Heart right ventricle (tissue), 16 donors: ENCODE measurements around the gene ALPK1. TPM values are rescaled to one million over a fixed set of nuclear protein-coding genes. Genes with fewer than 3 reads are reported as not detected.

Experiments
- ATAC-seq, 8 donors: fragments of 200-7000 bp; cut with Tn5 transposase; one replicate each; pipeline ENCODE4 v1.9.1; 2020; ENCODE audit warnings: mild to moderate bottlenecking in 8 of 8, moderate library complexity in 8 of 8, moderate number of reproducible peaks in 1 of 8
- DNase-seq, 2 donors: peaks; one replicate each; pipeline ENCODE4 v3.0.0-alpha.2; 2020
- H3K27ac ChIP-seq, 10 donors: fragments of 200-600 bp; sonication (generic) in 2 of 10; one replicate each; pipeline versions ENCODE4 v1.5.0 to v1.8.0; 2020 to 2022; ENCODE audit warnings: mild to moderate bottlenecking in 3 of 10
- H3K27me3 ChIP-seq, 7 donors: fragments of 200-600 bp; one replicate each; pipeline ENCODE4 v1.8.0; 2021 to 2022; ENCODE audit warnings: mild to moderate bottlenecking in 2 of 7
- H3K36me3 ChIP-seq, 9 donors: fragments of 200-600 bp; sonication (generic) in 1 of 9; one replicate each; pipeline versions ENCODE4 v1.5.0 to v1.8.0; 2020 to 2022; ENCODE audit warnings: mild to moderate bottlenecking in 2 of 9
- H3K4me1 ChIP-seq, 9 donors: fragments of 200-600 bp; sonication (generic) in 1 of 9; one replicate each; pipeline versions ENCODE4 v1.5.0 to v1.8.0; 2020 to 2022; ENCODE audit warnings: mild to moderate bottlenecking in 4 of 9
- H3K4me3 ChIP-seq, 10 donors: fragments of 200-600 bp; sonication (generic) in 2 of 10; one replicate each; pipeline versions ENCODE4 v1.5.0 to v1.8.0; 2020 to 2022; ENCODE audit warnings: mild to moderate bottlenecking in 7 of 10, moderate library complexity in 2 of 10
- H3K9me3 ChIP-seq, 11 donors: fragments of 200-600 bp in 10 of 11; sonication (generic) in 2 of 11; one replicate each; pipeline versions ENCODE4 v1.5.0 to v1.8.0; 2013 to 2022; ENCODE audit warnings: mild to moderate bottlenecking in 2 of 11, control low read depth in 1 of 11, moderate library complexity in 1 of 11
- CTCF ChIP-seq, 9 donors: fragments of 200-600 bp; sonication (generic) in 2 of 9; IDR thresholded peaks; one replicate each; pipeline versions ENCODE4 v1.5.0 to v1.8.0; 2021 to 2022; ENCODE audit warnings: antibody characterized with exemption in 9 of 9, mild to moderate bottlenecking in 5 of 9, moderate library complexity in 1 of 9
- WGBS, 2 donors: extraction: QIAGEN DNeasy Blood & Tissue Kit; methylation state at CpG; one replicate each; pipeline ENCODE4 v1.1.7; 2013; ENCODE audit warnings: inconsistent platforms in 1 of 2; 5-methylcytosine and 5-hydroxymethylcytosine counted together
- intact Hi-C, 10 donors: fragments of 100-400 bp; cut with DNase I; formaldehyde crosslinking; loops; one replicate each; pipeline versions ENCODE4 v1.11.1 to v1.14.2; 2022
- polyA plus RNA-seq, 2 donors: library from polyadenylated mRNA; stranded (reverse); fragments of 200-250 nt; gene quantifications; one replicate each; pipeline ENCODE4 v1.2.3, GENCODE V29; 2013
- total RNA-seq, 10 donors: library from RNA; stranded (reverse); fragmentation: NEBNext Ultra II Directional in 3 of 10; extraction: Animal tissue kit (Norgen Biotek cat#: 25700) in 3 of 10; gene quantifications; one replicate each; pipeline versions ENCODE4 v1.2.1 to v1.2.4, GENCODE V29; 2021 to 2023
- donor health status: Arrhythmogenic right ventricular cardiomyopathy.
- donor health status: ischemic (EF 13 %, LVEDD 7.1; RV severe dilation, severe dysfunction).
- donor health status: healthy with polysubstance abuse.
- donor health status: DM: no; HTN: yes; CAD: no.
- donor health status: DM: no; HTN: no; CAD: no.
- donor health status: ischemic (EF 25% LVEDD 6.9; RV normal size, moderate dysfunction).
- donor health status: ischemic (EF 25% LVEDD 5.7; RV mildly dilated, moderate dysfunction).
- donor health status: healthy.
- donor health status: DM: yes; HTN: yes; CAD: no.
- donor health status: Ischemic cardiomyopathy.
- donor health status: ischemic (EF 35%, LVEDD 5.7; RV mildly dilated, moderate dysfunction).
- donor health status: nonischemic (EF 11% LVEDD 7.7; RV severe dilation, severe dysfunction).
- donor health status: DM: yes; HTN: yes; CAD: no.
- donor health status: PGD.
- donor health status: ischemic (EF 29% LVEDD 5.4; RV normal size, mild dysfunction).
- donor health status: nonischemic (EF 23%, LVEDD 6.1; RV moderate dilation, normal function).

ALPK1 gene
- total and polyA plus RNA-seq, 12 donors, result 1.1 to 11.0 (median 4.4) TPM

GRCh38 chr4:112377594-112378242, 80.5 kb downstream of the ALPK1 start:
- no peak overlapping the region for H3K27ac ChIP-seq
- no peak for ATAC-seq
- H3K36me3 ChIP-seq, result peaks cover 0 to 47% (median 4%) of the 10 kb centered on the region in 9 donors
- H3K9me3 ChIP-seq, result peaks cover 0 to 12% (median 0%) of the 10 kb centered on the region in 11 donors
- 88 to 91% methylated on average over 13 of the region's 13 CpGs for WGBS, 2 donors
- H3K4me3 ChIP-seq, result no peak overlapping the region
- no peak for TF ChIP-seq CTCF (IDR thresholded peaks at IDR 0.05)
- intact Hi-C loops, result no loop called here
- H3K27me3 ChIP-seq, result peaks cover 0 to 3% (median 0%) of the 10 kb centered on the region in 7 donors
- peaks cover 0 to 5% (median 0%) of the 10 kb centered on the region in 9 donors for H3K4me1 ChIP-seq
- DNase-seq, result no peak

GRCh38 chr4:112378243-112378620, 81.1 kb downstream of the ALPK1 start:
- Histone ChIP-seq H3K4me1 (peaks cover 0 to 5% (median 0%) of the 10 kb centered on the region in 9 donors), H3K36me3 (peaks cover 0 to 52% (median 4%) of the 10 kb centered on the region in 9 donors), H3K9me3 (peaks cover 0 to 12% (median 0%) of the 10 kb centered on the region in 11 donors), H3K27ac (no peak overlapping the region), H3K27me3 (peaks cover 0 to 3% (median 0%) of the 10 kb centered on the region in 7 donors), H3K4me3 (no peak overlapping the region)
- 79 to 97% methylated on average over 3 of the region's 3 CpGs for WGBS, 2 donors
- intact Hi-C loops, result no loop called here
- no peak for ATAC-seq
- DNase-seq, result no peak
- no peak for TF ChIP-seq CTCF (IDR thresholded peaks at IDR 0.05)

- Histone ChIP-seq H3K36me3 (peaks cover 0 to 58% (median 4%) of the 10 kb centered on the region in 9 donors), H3K4me3 (no peak overlapping the region), H3K4me1 (peaks cover 0 to 5% (median 0%) of the 10 kb centered on the region in 9 donors), H3K27ac (no peak overlapping the region), H3K27me3 (peaks cover 0 to 3% (median 0%) of the 10 kb centered on the region in 7 donors), H3K9me3 (peaks cover 0 to 12% (median 0%) of the 10 kb centered on the region in 11 donors)
- WGBS, 2 donors, result 63 to 74% methylated on average over 3 of the region's 3 CpGs
- DNase-seq, result no peak
- no peak for ATAC-seq
- intact Hi-C loops, result no loop called here
- TF ChIP-seq CTCF (IDR thresholded peaks at IDR 0.05), result no peak
These were observed 81.7 kb downstream of the ALPK1 start for GRCh38 chr4:112378858-112379257.

GRCh38 chr4:112379306-112379705, 82.1 kb downstream of the ALPK1 start:
- TF ChIP-seq CTCF (IDR thresholded peaks at IDR 0.05), result no peak
- H3K9me3 ChIP-seq, result peaks cover 0 to 8% (median 0%) of the 10 kb centered on the region in 11 donors
- no peak overlapping the region for H3K27ac ChIP-seq
- WGBS, 2 donors, result 33 to 49% methylated on average over 26 of the region's 26 CpGs
- H3K4me1 ChIP-seq, result peaks cover 0 to 5% (median 0%) of the 10 kb centered on the region in 9 donors
- ATAC-seq (peak in 1 of 8 donors; percentile 16), DNase-seq (peak in 1 of 2 donors; percentile 12)
- intact Hi-C loops, result no loop called here
- peak overlapping the region in 1 of 10 donors; percentile 8 for H3K4me3 ChIP-seq
- peaks cover 0 to 3% (median 0%) of the 10 kb centered on the region in 7 donors for H3K27me3 ChIP-seq
- peaks cover 0 to 62% (median 4%) of the 10 kb centered on the region in 9 donors for H3K36me3 ChIP-seq
